ENCODE measurements around the gene SCARF2.
"Not testable (repeated sequence)": the region's sequence is repeated elsewhere in the genome, so short reads cannot be mapped to it uniquely, and the experiment has no call there.

The SCARF2 gene, protein sequence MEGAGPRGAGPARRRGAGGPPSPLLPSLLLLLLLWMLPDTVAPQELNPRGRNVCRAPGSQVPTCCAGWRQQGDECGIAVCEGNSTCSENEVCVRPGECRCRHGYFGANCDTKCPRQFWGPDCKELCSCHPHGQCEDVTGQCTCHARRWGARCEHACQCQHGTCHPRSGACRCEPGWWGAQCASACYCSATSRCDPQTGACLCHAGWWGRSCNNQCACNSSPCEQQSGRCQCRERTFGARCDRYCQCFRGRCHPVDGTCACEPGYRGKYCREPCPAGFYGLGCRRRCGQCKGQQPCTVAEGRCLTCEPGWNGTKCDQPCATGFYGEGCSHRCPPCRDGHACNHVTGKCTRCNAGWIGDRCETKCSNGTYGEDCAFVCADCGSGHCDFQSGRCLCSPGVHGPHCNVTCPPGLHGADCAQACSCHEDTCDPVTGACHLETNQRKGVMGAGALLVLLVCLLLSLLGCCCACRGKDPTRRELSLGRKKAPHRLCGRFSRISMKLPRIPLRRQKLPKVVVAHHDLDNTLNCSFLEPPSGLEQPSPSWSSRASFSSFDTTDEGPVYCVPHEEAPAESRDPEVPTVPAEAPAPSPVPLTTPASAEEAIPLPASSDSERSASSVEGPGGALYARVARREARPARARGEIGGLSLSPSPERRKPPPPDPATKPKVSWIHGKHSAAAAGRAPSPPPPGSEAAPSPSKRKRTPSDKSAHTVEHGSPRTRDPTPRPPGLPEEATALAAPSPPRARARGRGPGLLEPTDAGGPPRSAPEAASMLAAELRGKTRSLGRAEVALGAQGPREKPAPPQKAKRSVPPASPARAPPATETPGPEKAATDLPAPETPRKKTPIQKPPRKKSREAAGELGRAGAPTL

GRCh38 chr22:20437613-20438426, at the start of gene SCARF2:
Gene SCARF2, minus strand, starts transcription at chr22:20437825. Its CDS starts 71 bp downstream, at chr22:20437754.
- no peak for DNase-seq (ENCODE audit: low spot score)

DNA sequence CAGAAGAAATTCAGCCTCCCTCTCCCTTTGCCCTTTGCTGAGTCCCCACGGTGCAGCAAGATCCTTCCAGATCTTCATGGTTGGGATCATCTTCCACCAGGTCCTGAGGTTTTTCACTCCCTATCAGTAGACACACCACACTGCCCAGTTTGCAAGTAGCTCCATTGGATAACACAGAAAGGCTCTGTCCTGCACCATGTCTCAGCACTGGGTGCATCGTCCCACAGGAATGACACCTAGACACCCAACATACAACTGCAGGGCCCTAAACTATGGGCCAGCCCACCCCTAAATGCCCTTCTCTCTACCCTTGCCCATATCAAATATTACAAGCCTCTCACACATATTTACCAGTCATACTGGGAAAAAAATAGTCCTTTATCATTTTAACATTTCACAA, 48.6 kb upstream of the SCARF2 start:
- DNase-seq (ENCODE audit: low spot score): no peak

- DNase-seq (ENCODE audit: low spot score): no peak
These were observed 47.5 kb upstream of the SCARF2 start for GRCh38 chr22:20484948-20485683.

DNA sequence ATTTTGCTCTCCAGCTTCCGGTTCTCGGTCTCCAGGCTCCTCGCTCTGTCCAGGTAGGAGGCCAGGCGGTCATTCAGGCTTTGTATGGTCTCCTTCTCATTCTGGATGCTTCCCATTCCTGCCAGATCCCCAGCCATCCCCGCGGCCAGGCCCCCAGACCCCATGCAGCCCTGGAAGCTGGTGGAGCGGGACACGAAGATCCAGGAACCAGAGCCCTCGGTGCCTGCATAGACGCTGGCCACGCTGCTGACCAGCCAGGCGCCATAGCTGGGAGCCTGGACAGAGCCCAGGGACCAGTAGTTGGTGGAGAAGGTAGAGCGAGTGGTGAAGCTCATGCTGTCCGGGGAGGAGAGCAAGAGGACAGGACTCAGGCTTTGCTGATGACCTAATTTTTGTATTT, 46.1 kb upstream of the SCARF2 start:
- DNase-seq (ENCODE audit: low spot score): no peak

- not testable (repeated sequence) for DNase-seq (ENCODE audit: low spot score)
These were observed 45.5 kb upstream of the SCARF2 start for GRCh38 chr22:20483143-20483506.

DNA sequence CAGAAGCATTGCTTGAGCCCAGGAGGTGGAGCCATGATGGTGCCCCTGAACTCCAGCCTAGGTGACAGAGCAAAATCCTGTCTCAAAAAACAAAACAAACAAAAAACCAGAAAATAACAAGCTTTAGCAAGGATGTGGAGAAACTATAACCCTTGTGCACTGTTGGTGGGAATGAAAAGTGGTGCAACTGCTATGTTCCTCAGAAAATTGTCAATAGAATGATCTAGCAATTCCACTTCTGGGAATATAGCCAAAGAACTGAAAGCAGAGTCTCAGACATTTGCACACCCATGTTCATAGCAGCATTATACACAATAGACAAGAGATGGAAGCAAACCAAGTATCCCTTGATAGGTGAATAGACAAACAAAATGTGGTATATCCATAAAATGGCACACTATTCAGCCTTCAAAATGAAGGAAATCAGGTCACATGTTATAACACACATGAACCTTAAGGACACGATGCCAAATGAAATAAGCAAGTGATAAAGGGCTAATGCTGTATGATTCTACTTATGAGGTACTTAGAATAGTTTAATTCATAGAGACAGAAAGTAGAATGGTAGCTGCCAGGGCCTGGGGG, 42.1 kb upstream of the SCARF2 start:
- DNase-seq (ENCODE audit: low spot score): no peak

DNA sequence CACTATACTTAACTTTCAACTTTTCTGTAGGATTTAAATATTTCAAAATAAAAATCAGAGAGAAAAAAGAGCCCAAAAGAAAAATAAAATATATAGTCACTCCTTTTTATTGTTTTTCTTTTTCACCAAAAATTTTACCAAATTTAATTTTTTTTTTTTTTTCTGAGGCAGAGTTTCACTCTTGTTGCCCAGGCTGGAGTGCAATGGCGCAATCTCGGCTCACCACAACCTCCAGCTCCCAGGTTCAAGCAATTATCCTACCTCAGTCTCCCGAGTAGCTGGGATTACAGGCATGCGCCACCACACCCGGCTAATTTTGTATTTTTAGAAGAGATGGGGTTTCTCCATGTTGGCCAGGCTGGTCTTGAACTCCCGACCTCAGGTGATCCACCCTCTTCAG, 40.4 kb upstream of the SCARF2 start:
- not testable (repeated sequence) for DNase-seq (ENCODE audit: low spot score)

DNA sequence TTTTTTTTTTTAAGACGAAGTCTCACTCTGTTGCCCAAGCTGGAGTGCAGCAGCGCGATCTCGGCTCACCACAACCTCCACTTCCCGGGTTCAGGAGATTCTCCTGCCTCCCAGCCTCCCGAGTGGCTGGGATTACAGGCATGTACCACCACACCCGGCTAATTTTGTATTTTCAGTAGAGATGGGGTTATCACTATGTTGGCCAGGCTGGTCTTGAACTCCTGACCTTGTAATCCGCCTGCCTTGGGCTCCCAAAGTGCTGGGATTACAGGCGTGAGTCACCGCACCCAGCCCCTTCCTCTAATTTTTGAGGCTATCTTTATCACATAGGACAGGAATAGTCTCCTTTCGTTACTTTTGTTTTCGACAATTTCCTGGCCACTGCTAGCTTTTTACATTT, 37.9 kb upstream of the SCARF2 start:
- DNase-seq (ENCODE audit: low spot score): not testable (repeated sequence)

DNA sequence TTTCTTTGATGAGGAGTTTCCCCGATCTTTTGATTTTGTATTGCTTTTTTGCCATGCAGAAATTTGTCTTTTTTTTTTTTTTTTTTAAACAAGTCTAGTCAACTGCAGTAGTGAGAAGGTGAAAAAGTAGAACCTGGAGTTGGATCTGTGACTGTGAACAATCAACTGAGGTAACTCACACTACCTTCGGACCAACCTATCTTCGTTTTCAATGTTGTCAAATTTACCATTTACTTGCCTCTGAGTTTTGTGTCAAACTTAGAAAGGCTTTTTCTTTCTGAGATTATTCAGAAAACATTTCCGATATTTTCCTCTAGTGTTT, 37.5 kb upstream of the SCARF2 start:
- DNase-seq (ENCODE audit: low spot score): no peak

DNA sequence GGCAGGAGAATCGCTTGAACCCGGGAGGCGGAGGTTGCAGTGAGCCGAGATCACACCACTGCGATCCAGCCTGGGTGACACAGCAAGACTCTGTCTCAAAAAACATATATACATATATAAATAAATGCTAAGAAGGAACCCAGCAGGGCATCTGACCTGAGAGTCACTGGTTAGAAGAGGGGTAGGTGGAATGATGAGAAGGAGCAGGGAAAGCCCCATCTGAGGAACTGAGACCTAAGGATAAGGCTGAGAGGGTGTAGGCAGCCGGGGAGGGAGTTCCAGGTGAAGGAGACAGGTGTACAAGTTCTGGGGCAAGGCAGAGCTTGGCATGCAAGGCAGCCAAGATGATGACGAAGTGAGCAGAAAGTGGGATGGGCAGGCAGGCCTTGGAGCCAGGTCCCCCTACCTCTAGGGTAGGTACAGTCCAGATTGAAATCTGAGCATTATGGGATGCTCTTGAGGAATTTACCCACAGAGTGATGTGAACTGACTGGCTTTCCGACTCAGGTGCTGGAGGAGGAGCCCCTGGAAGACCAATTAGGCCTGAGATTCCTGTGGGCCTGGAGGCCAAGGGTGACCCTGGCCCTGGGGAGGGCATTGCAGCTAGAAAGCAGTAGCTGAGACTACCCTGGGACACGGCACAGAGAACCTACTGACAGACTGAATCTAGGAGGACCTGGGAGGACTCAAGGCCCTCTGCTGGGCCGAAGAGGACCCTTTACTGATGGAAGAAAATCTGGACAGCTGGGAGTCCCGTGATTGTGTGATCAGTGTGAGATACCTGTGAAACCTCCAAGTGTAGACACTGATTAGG, 35.2 kb upstream of the SCARF2 start:
- no peak for DNase-seq (ENCODE audit: low spot score)

DNA sequence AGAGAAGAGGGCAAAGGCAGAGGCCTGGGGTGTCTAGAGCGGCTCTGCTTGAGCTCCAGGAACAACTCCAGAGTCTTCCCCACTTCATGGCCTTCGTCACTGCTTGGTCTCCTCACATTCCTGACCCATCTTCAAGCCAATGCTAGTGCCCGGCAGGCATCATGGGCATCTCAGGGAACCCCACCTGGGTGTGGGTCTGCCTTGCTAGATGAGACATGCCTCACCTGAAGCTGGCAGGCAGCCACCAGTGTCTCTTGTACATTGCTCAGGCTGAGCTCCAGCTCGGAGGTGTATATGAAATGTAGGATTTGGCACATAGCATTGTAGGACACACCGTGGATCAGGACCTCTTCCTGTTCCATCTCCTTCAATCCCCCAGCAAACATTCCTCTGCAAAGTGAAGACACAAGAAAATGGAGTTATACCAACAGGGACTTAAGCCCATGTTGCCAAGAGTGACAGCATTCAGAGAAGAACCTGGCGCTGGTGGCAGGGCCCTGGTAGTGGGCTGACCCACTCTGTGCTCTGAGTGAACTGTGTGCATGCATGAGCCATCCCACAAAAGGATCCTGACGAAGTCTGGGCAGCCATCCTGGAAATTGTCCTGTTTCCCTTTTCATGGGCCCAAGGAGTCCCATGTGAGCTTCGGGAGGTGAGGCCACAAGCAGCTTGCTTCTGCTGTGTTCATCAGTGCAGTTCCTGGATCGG, 33.7 kb upstream of the SCARF2 start:
- no peak for DNase-seq (ENCODE audit: low spot score)

DNA sequence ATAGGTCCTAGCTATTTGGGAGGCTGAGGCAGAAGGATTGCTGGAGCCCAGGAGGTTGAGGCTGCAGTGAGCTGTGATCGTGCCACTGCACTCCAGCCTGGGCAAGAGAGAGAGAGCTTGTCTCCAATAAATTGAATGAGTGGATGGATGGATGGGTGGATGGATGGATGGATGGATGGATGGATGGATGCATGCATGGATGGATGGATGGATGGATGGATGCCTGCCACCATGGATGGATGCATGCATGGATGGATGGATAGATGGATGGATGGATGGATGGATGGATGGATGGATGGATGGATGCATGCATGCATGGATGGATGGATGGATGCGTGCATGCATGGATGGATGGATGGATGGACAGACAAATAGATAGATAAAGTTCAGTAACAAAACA, 32.9 kb upstream of the SCARF2 start:
- DNase-seq (ENCODE audit: low spot score): not testable (repeated sequence)

- DNase-seq (ENCODE audit: low spot score): no peak
These were observed 31.7 kb upstream of the SCARF2 start for GRCh38 chr22:20469110-20469868.

DNA sequence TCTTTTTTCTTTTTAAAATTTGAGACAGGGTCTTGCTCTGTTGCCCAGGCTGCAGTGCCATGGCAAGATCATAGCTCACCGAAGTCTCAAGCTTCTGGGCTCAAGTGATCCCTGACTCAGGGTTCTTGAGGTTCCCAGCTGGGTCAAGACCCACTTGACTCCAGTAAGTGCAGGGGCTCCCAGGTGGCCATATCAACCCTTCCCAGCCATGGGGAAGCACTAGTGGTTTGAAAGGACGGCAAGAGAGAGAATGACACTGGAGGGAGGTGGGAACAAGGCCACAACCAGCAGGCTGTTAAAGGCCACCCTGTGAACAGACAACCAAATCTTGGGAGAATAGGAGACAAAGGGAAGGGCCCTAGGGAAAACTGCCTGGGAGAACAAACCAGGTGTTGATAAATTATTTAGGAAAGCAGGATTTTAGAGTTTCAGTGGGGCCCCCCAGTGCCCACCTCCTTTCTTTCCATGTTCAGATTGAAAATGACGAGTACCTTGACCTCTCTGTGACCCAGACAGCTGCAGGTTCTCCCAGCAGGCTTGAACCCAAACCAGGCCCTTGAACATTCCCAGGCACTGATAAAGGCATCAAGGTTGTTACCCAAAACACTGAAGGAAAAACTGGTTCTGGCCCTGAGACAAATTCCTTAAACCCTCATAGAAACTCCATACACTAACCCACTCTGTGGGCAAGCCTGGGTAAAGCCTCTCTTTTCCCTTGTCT, 29.2 kb upstream of the SCARF2 start:
- DNase-seq (ENCODE audit: low spot score): no peak

- DNase-seq (ENCODE audit: low spot score): no peak
These were observed 28.1 kb upstream of the SCARF2 start for GRCh38 chr22:20465759-20466077.

DNA sequence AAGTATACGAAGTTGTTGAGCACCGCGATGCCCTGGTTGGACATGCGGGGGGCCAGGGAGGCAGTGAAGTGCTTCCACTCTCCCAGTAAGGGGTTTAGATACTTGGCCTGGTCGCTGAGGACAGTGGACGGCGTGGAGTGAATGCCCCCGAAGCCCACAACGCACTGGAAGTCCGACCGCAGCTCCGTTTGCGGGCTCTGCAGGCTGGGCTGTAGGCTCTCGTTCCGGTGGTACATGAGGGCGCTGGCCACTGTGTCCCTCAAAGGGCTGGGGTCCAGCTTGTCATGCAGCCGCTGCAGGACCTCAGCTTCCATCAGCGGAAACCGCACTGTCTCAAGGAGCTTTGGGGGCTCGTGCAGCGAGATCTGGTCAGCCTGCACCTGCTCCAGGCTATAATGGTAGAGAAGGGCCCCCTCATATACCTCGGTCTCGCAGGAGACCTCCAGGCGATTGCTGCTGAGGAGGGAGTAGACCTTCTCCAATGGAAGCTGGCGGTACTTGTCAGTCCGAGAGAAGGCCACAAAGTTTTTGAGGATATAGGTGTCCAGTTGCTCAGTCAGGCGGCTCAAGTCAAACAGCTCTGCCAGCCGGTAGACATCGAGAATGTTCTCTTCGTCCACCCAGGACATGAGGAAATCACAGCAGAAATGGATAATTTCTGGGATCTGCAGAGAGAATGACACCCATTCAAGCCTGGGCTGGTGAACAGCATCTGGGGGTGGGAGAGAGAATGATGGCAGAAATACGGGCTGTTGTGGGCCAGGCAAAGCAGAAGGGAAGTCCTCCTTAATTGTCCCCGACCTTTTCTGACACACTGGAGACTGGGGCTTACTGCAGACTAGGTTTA, 27.5 kb upstream of the SCARF2 start:
- no peak for DNase-seq (ENCODE audit: low spot score)

DNA sequence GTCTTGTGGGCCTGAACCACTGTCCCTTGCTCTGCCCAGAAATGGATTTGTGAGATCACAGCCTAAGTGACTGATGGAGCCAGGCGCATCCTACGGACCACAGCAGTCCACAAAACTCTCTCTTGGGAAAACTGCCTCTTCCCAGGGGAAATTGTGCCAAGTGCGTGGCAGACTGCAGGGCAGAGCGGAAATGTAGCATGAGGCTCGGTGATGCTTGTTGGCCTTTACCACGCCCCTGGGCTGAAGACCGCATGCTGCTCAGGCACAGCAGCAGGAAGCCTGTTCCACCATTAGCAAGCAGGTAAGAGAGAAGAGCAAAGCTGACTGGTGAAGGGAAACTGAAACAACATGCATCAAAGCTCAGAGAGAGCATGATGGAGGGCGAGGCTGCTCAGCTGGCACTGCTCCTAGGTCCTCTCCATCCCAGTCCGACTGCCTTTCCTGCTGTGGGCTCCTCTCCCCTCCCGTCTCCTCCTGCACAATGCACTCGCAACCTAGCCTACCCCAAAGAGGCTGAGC, 26.5 kb upstream of the SCARF2 start:
- DNase-seq (ENCODE audit: low spot score): no peak
